HG02884 (cell line): ENCODE results near the gene MLF2.
"Not testable (repeated sequence)": the region's sequence is repeated elsewhere in the genome, so short reads cannot be mapped to it uniquely, and the experiment has no call there.

Experiments
- ATAC-seq: cut with Tn5 transposase; IDR thresholded peaks from one replicate; pipeline ENCODE4 v1.9.1; 2021; ENCODE audit warnings: mild to moderate bottlenecking, moderate library complexity; ENCODE audit not compliant: unreplicated experiment

MLF2 gene

DNA sequence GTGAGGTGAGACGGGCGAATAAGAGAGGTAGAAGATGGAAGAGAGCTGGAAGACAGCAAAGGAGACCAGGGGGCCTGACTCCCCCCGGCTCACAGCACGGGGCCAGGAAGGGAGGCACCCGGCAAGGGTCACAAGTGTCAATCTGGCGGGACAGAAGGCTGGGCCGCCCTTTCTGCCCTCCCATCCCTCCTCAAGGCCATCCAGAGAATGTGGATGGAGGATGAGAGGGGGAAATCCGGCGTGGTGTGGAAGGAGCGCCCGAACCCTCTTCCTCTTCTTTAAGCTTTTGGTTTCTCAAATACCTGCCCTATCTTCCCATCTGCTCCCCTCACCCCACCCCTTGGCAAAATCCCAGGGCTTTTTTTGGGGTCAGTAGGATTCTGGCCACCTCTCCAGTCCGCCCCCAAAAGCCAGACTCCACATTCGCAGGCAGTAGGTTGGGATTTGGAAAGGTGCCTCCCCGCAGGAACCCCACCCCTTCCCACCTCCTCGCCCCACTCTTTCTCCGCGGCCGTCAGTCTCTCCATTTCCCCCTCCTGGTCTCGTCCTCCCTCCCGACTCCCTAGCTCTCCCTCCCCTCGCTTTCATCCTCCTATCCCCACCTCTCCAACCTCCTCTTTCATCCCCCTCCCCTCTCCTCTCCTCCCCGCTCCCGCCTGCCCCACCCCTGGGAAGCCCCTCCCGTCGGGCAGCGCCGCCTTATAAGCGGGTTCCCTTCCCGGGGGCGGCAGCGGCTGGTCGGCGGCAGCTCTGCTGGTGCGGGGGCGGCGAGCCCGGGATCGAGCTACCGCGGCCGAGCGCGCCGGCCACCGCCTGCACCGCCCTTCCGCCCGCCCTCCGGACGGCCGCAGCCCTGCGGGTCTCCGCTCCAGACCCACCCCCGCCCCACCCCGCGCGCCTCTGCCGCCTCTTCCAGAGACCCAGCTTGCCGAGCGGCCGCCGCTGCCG lies 13.0 kb upstream of the MLF2 start, which contains the start of gene PTMS:
PTMS (plus strand) TSS at position 730 of the 948 bp plus-strand sequence. CDS start 343 bp downstream, outside the sequence.
- ATAC-seq, result no peak

DNA sequence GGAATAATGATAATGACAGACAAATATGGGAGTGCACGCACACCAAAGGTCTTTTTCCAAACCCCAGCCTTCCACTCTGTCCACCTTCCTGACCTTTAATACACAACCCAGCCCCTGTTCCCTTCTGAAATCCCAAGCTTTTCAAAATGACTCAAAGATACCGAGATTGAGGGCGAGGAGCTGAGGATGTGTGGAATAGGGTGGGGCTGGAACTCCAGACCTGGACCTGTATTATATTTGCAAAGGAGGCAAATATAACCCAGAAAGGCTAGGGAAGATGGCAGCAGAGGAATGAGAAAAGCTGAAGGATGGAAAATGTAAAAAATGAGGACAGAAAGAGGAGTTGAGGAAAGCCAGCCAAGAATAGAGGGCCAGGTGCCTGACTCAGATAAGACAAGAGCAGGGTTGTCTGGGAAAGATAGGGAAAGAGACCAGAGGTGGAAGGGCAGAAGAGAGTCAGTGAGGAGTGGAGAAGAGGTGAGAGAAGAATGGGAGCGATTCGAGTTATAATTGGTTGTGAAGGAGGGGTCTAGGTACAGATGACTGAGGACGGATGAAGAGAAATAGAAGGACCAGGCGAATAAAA lies 12.2 kb upstream of the MLF2 start:
- ATAC-seq, result no peak

DNA sequence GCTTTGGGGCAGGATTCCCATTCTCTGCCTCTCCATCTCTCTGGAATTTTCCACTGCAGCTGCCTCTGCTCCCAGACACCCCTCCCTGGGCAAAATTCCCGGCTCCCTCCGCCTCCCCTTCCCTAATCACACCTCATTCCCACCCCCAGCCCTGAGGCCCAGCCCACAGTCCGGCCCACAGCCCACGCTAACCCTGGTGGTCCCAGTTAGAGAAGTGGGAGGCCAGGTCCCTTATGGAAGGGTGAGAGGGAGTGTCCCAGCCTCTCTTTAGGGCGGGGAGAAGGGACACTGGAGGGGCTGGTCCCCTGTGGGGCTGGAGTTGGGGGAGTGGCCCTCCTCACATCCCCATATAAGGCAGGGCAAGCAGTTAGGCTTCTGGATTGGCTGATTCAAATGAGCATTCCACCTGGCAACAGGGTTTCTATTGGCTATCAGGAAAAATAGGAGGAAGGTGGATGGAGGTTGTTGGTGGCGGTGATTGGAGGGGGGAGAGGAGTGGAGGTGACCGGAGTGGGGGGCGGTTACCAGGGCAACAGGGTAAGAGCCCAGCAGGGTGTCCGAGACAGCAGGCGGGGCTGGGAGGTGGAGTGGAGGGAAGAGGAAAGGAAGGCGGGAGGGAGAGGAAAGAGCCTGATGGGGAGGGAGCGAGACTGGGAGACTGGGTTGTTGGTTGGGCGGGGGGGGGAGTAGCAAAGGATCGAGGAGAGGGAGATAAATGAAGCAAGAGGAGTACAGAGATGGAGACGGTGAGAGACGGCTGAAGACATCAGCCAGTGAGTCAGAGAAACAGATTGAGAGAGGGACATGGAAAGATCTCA lies 11.3 kb upstream of the MLF2 start:
- ATAC-seq, result peak; percentile 87

DNA sequence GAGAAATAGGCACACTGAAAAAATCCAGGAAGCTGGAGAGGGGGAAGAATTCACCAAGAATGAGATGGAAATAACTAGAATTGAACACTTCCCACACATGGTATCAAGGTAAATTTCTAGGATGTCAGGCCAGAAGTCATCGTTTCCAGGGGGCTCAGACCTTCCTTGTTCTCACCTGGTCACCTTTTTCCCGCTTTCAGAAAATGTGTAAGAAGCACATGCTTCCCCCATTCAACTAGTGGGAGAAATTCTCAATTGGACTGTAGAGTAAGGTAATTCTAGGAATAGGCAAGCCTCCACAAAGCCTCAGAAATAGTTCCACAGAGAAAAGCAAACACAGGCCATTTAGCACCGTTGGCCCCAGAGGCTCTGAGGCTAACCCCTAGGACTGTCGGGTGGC lies 10.4 kb upstream of the MLF2 start:
- ATAC-seq, result no peak

DNA sequence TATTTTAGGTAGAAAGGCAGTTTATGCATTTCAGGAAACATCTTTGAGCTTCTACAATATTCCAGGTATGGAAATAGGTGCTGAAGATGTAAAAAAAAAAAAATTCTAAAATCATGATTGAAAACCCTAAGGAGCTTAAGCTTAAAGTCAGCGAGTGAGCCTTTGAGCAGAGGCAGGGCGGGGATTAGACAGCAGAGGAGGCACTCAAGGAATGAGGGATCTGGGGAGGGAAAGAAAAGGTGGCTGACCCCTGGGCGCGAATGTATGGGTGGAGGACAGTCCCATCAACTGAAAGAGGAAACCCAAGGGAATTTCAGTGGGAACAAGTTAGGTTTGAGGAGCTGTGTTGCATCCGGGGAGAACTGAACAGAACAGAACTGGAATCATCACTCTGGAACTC lies 6.8 kb upstream of the MLF2 start:
- ATAC-seq, result no peak

DNA sequence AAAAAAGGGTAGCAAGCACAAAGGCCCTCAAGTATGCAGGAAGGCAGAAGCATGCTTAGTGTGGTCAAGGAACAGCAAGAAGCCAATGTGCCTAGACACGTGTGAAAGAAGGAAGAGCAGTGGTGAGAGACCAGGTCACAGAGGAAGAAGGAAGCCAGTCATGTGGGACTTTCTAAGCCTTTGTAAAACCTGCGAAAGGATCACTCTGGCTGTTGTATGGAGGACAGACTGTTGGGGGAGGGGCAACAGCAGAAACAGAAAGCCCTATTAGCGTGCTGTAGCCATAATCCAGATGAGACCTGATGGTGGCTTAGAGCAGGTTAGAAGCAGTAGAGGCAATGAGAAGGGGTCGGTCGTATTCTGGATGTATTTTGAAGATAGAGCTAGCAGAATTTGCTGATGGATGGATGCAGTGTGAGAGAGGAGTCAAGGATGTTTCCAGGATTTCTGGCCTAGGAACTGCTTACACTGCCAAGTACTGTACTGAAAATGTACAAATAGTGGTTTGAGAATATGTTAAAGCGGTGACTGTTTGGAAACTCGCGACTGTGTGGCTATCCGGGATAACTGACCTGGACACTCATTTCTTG lies 5.7 kb upstream of the MLF2 start:
- ATAC-seq, result no peak

DNA sequence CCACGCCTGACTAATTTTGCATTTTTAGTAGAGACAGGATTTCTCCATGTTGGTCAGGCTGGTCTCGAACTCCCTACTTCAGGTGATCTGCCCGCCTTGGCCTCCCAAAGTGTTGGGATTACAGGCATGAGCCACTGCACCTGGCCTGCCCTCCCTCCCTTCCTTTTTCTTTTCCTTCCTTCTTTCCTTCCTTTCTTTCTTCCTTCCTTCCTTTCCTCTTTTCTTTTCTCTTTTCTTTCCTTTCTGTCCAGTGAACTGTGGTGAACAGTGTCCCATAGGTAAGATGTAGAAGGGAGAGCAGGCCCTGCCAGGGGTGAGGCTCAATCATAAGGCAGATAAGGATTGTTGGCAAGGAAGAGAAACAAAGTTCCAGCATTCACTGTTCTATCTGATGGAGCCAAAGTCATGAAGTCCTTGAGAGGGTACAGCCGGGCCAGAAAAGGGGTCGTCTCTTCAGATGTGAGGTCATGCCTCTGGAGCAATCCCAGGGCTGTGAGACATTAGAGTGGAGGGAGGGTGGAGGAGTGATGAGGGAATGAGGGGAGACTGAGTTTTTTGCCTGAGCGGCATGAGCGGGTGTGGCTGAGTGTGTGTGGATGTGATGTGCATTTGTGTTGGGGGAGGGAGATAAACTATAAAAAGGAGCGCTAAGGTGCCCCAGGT lies 4.2 kb upstream of the MLF2 start:
- ATAC-seq, result no peak

DNA sequence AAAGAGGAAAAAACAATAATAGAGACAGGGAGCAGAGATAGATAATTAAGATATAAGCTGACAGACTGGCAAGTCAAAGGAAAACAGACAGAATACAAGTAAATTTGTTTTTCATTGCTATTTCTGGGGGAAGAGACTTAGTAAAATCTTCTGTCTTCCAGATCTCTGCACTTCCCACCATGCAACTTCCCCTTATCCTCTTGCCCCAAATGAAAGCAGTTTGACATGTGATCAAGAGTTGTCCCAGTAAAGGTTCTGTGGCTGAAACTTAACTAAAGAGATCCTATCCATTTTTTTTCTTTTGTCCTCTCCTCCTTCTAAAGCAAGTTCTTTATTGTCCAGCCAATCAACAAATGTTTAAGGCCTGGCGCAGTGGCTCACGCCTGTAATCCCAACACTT lies 1.5 kb upstream of the MLF2 start:
- no peak for ATAC-seq

DNA sequence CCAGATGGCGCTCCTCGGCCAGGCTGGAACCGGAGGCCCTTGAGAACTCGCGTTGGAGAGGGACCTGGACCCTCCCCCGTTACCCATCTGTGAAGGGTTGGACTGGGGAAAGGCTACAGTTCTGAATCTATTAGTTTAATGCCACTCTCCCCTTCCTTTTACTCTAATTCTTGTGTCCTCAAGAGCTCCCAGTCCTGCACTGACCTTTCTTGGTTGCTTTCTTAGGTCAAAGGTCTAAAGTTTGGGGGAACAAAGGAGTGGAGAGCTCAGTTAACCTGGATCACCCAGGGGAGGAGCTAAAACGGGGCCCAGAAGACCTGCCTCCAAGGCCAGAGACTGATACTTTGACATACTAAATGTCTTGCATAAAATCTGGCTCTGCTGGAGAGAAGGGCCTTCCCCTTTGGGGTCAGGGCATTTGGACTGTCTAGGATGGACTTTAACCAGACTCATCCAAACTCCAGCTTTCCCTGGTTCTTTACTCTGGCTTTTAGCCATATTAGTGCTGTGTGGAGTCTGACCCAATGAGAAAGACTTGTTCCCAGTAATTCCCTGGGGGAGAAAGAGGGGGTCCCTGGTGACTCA lies 923 bp upstream of the MLF2 start:
- no peak for ATAC-seq

DNA sequence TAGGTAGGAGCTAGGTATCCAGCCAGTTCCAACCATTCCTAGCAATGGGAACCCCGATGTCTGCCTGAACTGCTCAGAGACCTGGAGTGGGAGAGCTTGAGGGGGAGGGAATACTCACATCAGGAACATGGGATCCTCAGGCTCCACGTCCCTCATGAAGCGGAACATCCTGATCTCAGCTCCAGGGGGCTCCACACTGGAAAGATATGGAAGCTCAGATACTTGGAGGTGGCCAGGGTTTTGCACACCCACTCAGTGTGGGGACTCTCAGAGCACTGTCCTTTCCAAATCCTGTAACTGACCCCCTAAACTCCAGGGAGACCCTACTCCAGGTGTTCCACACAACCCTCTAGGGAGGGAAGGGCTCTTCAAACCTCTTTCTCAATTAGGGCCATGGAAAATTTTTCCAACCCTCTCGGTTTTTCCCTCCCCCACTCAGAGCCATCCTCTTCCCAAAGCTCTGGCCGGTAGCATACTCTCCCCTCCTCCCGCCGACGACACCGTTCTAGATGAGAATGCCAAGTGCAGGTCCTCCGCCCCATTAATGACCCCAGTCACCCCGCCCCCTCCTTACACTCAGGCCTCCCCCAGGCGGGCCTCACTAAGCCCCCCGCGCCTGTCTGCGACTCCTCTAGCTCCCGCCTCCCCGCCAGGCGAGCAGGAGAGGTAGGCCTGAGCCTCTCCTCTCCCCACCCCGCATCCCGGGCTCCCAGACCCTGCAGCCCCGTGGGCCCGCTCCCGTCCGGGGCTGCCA lies 597 bp downstream of the MLF2 start:
- no peak for ATAC-seq

DNA sequence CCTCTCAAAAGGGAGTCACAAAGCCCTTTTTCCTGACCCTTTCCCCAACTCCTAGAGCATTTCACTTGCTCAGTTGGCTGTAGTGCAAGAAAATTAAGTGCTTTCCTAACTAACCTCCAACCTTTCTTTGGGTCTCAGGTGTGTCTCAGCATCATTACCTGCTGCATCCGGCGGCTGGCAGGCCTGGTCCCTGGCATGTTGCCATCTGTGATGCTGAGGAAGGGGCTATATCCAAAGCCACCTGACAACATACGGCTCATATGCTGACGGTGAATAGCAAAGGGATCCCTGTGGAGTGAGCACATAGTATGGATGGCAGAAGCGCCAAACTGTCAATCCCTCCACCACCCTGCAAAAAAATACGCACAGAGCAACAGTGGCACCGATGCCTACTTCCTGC lies 1.2 kb downstream of the MLF2 start:
- ATAC-seq, result no peak

DNA sequence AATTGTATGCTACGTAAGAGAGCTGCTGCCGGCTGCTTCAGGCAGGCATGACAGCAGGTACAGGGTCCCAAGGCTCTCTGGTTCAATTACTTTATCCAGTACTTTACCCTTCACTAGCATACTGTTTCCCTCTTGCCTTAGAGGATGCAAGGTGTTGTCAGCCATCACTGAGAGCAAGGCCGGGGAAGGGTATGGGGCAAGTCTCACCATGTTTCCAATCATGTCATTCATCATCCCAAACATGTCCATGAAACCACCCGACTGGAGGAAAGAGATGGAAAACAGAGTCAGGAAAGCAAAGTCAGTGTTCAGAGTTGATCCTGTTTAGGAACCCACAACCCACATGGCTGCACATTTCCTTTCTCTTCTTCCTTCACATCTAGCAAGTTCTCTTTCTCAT lies 2.4 kb downstream of the MLF2 start:
- ATAC-seq, result no peak

DNA sequence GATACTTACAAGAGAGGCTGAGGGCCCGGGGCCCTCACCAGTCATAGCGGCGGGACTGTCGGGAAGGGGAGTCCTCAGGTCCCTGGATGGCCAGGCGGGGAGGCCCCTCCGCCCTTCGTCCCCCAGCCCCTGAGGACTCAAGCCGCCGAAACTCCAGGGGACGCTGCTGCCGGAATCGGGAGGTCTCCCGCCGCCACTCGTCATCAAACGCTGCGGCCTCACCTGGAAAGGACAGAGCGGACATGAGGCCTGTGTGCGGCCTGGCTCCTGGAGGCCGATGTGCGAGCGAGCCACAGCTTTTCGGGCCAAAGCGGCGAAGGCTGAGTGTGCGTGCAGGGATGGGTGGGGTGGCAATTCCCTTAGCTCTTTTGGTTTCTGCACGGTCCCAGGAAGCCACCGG lies 4.2 kb downstream of the MLF2 start:
- no peak for ATAC-seq

DNA sequence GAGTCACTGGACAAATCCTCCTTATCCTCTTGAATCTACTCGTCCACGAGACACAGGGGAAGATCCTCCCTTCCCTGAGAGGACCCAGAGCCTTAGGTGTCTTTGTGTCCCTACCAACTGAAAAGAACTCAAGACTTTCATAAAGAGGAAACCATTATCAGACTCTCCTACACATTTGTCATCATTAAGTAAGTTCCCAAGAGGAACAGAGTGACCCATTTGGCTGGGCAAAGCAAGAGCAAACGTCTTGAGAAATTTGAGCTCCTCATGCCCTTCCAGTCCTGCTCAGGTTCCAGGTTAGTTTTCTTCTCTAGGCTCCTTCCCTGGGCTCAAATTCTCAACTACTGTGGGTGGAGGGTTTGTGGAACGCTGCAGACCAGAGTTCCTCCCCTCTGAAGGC lies 5.7 kb downstream of the MLF2 start:
- ATAC-seq, result no peak

DNA sequence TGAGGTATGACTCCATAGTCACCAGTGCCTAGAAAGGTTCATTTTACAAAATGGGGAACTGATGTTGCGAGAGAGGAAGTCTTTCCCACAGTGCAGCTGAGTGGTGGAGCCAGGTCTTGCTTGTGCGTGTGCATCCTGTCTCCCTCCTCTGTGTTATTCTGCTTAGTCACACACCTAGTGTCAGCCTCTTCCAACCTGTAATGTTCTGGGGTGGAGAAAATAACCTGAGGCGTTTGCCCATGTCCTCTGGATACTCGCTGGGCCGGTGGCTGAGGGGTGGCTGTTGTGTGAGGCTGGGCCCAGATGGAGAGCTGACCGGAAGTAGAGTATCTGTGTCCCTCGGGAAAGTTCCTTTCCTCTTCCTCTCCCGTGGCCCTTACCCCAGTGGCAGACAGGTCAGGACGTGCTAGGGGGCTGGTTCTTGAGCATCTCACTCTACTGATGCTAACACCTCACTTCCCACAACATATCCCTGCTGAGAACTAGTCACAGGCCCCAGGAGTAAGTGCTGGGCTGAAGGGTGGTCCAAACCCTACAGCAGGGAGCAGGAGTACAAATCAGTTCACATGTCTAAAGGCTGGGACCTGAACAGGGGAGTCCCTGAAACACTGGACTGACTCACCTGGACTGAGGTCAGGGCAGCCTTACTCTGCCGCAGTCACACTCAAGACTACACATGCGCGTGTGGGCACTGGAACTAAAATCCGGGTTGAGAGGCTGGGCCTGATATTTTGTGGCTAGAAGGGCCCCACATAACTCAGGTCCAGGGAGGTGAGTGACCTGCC lies 7.0 kb downstream of the MLF2 start:
- no peak for ATAC-seq

DNA sequence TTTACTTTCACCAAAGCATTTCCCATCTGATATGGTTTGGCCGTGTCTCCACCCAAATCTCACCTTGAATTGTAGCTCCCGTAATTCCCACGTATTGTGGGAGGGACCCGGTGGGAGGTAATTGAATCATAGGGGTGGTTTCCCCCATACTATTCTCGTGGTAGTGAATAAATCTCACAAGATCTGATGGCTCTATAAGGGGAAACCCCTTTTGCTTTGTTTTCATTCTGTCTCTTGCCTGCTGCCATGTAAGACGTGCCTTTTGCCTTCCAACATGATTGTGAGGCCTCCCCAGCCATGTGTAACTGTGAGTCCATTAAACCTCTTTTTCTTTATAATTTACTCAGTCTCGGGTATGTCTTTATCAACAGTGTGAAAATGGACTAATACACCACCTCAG lies 9.6 kb downstream of the MLF2 start:
- ATAC-seq, result not testable (repeated sequence)

DNA sequence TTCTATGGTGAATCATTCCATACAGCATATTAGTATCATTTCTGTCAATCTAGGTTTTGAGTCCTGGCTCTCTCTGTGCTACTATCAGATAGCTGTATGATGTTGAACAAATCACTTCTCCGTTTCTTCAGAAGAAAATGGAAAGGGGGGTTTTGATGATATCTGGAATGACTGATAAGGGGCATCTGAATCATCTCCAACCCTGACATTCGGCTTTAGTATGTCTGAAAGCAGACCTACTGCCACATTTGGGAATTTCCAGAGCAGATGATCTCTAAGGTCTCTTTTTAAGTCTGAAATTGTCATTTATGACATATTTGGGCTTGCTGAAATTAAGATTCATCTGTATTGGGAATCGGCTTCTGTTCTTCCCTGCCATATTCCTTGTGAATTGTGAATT lies 10.1 kb downstream of the MLF2 start:
- ATAC-seq, result no peak

DNA sequence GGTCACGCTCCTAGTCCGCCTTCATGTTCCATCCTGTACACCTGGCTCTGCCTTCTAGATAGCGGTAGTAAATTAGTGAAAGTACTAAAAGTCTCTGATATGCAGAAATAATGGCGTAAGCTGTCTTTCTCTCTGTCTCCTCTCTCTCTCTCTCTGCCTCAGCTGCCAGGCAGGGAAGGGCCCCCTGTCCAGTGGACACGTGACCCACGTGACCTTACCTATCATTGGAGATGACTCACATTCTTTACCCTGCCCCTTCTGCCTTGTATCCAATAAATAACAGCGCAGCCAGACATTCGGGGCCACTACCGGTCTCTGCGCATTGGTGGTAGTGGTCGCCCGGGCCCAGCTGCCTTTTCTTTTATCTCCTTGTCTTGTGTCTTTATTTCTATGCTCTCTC lies 10.9 kb downstream of the MLF2 start:
- ATAC-seq, result not testable (repeated sequence)

DNA sequence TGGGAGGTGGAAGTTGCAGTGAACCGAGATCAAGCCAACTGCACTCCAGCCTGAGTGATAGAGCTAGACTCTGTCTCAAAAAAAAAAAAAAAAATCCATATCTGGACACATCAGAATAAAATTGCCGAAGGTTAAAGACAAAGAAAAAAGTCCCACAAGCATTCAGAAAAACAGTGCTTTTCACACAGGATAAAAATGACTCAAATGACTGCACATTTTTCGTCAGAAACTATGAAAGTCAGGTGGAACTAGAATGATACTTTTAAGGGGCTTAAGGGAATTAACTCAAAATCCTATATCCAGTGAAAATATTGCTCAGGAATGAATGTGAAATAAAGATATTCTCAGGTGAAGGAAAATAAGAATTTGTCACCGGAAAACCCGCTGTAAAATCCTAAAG lies 16.2 kb downstream of the MLF2 start:
- ATAC-seq, result no peak
